ENCODE results near the gene ASTN2.
"Not testable (repeated sequence)": the region's sequence is repeated elsewhere in the genome, so short reads cannot be mapped to it uniquely, and the experiment has no call there.

ASTN2 gene

DNA sequence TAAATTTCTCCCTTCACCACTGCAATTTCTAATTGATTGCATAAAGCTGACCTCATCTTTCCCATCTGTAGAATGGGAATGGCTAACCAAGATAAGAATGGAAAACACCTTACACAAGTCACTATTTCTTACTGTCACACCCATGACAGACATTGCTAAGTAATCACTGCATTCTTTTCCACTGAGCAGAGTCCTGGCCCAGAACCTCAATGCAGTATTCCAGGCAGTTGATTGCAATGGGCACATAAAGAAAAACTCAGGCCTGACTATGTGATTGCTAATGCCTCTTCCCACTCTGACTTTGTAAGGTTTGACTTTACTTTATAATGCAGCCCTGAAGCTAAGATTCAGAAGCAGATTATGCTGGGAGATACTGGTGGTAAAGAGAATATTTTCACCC is 698.4 kb downstream of the ASTN2 start:
- no peak for DNase-seq

DNA sequence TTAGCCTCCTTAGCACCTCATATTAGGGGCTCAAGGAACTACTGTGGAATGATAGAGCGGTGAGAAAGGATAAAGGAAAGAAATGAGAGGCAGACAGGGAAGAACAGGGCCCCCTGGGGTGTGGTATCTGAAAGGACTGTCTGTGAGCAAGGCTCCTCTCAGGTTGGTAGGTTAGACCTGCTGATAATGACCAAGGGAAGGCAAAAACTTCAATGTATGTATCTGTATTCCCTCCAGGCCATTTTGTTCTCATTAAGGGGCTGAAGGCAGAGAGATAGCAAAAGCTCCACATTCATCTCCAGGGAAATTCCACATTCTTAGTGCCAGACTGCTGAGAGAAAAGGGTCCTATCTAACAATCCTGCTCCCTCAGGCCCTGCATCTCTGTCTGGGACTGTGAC is 699.1 kb downstream of the ASTN2 start:
- no peak for DNase-seq

DNA sequence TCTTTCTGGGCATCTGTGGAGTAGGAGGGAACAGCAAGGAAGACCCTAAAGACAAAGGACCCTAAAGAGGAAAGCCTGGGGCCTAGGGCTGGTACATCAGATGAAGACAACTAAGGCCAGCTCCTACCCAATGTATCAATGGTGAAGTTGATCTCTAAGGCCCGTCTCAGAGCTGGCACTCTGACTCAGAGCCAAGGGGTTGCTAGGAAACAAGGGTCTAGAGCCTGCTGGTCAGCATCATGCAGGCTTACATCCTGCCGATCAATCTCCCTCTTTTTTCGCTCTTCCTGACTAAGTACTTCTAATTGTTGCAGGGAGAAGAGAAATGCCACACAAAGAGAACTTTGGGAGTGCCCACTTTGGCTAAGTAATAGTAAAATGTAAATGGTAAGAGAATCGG is 701.6 kb downstream of the ASTN2 start:
- peak in 3 of 56 donors; percentile 1 to 8 (median 1) for DNase-seq

DNA sequence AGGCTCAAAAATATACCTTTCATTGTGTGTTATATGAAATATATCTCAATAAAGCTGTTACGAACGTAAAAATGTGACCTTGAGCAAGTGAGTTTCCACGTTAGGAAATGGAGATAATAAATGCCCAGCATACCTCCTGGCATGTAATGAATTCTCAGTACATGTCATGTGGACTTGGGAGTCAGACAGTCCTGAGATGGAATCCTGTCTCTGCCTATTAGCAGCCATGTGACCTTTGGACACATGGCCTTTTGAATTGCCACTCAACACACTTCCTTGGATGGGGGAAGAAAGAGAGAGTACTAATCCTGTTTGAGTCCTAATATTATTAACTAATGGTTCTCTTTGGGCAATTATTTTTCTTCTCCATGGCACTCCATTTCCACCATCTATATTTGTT is 702.1 kb downstream of the ASTN2 start:
- no peak for DNase-seq

DNA sequence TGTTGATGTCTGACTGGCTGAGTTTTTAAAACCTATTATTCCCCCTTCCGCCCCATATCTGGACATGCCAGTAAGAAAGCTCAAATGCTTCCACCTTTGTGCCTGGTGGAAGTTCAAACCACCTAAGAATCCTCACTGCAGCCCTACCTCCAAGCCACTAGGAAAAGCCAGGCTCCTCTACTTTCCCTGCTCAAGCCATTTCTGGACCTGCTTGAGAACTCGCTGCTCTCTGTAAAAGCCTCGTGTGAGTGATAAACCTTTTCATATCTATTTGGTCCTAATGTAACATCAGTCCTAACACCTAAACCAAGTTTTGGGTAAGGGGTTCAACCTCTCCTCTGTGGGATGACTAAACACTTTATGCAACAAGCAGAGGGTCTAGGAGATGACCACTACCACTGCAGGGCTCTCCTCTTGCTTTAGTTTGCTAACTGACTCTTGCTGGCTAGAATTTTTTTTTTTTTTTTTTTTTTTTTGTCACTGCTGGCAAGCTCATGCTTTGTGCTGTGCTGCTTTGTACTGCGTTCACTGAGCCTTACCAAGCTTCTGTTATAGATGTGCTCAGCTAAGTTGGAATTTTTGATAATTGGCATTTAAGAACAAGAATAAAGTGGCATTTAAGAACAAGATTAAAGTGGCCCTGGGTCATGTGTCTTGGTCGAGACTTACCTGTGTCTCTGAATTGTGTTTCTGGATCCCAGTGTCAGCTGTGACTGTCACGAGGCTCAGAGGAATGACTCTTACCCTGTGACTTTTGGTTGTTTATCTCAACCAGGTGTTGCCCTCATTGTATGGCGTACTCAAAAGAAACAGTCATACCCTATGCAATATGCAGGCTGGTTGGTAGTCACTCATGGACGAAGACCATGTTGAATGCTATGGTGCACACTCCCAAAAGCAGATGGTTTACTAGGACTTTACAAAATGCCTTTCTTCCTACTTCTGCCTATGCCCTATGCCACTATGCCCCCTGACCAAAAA is 708.3 kb downstream of the ASTN2 start:
- no peak for DNase-seq

DNA sequence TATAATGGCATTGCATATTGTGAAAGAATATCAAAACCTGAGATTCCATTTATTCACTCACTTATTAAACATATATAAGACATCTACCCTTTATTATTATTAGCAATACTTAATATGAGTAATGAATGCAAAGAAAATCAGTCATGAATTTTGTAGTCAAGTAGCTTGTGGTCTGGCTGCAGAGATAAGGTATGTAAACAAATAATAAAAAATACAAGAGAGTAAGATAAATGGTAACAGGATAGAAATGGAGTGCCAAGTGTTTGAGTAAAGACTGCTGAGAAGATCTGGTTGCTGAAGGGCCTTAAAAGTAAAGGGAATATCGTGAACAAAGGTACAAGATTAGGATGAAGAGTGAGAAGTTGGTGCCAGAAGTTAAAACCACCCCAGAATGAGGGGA is 709.3 kb downstream of the ASTN2 start:
- DNase-seq = no peak

DNA sequence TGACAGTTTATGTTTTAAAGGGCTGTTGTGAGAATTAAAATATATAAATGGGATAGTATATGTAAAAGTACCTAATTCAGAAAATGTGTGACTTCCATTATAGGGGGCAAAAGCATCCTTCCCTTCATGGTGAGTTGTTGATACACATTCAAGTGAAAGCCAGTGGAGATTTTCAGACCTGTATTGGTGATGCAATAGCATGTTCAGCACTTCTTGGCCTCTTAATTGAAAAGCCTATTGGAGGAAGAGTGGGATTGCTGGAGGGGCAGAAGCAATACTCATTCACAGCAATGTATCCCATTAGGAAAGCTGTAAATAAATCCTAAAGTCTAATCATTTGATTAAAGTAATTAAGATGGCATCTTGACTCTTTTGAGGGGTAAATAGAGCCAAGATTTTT is 710.4 kb downstream of the ASTN2 start:
- no peak for DNase-seq

DNA sequence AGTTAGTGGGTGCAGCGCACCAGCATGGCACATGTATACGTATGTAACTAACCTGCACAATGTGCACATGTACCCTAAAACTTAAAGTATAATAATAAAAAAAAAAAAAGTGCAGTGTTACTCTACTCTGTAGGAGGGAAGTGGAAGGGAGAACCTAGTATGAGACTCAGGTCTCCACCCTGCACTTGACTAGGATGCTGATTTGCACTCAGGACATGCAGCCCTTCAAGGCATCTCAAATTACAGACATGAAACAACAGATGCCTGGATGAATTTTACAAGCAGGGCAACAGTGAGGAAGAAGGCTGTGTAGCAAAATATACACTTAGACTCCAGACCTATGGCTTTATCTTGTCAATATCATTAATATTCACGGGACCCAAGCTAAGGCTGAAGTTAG is 711.2 kb downstream of the ASTN2 start:
- no peak for DNase-seq

DNA sequence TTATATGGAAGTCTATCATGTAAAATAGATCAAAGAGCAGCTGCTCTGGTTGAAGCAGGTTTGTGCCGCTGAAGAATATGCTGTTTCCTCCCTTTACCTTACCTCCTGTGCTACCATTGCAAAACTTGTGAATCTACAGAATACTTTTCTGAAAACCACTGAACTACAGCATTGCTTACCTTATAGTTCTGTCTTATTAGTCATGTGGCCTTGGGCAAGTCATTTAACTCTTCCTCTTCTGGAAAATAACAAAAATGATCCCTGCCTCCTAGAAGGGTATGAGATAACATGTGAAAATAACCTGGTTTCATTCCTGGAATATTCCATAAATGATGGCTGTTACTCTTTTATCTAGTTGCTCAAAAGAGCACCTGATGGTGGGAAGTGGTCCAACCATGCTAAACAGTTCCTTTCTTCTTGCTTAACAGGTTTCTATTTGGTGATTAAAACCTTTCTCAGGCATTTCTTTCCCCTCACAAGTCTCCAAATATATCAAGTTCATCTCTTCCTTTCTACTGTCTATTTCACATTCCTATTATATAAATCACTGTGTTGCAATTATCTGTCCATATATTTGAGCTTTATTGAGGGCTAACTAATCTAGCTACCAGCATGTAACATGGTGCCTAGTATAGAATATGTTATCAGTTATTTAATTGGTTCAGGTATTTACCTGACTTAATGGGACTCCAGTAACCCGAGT is 712.8 kb downstream of the ASTN2 start:
- DNase-seq = no peak

DNA sequence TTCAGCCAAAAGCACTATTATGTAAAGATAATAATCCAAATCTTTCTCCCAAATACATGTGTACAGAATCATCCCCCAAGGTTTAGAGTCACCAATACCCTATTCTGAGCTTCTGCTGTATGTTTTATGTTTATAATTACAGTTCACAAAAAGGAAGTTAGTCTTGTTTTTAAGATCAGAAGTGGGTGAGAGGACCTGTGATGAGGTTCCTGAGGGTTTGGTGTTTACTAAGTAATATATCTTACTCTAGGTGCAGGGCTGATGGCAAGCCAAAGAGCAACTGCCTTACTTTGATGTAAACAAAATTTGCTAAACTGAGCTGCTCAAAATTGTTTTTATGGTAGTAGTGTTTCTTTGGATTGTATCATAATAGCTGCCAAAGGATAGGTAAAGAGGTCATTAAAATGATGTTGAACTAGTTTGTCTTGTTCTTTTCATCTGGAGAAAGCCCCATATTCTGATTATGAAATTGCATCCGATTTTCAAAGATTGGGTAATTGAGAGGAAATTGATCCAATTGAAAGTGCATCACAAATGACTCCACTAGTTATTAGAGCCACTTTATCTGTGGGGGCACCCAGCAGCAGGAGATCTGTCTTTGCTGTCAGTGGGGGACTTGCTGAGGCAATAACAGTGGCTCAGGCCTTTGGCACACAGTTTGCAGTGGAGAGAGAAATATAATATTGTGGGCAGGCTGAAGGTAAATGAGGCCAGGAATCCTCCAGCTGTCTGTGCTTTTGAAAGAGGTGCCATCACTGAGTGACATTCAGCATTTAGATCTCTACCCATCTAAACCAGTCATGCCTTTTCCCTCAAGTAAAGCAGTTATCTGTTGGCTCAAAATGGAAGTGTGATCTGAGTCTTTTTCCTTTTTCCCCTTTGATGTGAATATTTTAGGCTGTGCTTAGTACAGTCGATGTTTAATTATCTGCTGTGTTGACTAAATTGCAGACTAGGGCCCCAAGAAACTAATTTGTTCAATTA is 713.7 kb downstream of the ASTN2 start:
- no peak for DNase-seq

DNA sequence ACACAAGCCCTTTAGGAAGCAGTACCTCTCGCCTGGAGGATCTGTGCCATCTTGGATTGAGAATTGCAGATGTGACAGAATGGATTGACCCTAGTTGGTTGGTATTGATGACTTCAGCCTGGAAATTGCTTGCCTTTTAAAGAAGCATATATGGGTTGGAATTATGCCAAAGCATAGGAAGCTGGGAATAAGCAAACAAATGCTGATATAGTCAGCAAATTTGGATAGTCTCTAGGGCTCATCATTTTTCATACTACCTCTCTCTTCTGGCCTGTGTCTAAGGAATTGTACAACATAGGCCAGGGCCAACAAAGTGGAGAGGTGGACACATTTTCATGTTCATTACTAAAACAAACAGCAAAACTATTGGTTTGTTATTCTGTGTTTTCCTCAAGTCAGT is 714.6 kb downstream of the ASTN2 start:
- DNase-seq = no peak

DNA sequence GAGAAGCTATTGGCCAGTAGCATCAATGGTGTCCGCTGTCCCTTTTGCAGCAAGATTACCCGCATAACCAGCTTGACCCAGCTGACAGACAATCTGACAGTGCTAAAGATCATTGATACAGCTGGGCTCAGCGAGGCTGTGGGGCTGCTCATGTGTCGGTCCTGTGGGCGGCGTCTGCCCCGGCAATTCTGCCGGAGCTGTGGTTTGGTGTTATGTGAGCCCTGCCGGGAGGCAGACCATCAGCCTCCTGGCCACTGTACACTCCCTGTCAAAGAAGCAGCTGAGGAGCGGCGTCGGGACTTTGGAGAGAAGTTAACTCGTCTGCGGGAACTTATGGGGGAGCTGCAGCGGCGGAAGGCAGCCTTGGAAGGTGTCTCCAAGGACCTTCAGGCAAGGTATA is 717.0 kb downstream of the ASTN2 start:
- peak in 8 of 56 donors; percentile 2 to 21 (median 4) for DNase-seq

DNA sequence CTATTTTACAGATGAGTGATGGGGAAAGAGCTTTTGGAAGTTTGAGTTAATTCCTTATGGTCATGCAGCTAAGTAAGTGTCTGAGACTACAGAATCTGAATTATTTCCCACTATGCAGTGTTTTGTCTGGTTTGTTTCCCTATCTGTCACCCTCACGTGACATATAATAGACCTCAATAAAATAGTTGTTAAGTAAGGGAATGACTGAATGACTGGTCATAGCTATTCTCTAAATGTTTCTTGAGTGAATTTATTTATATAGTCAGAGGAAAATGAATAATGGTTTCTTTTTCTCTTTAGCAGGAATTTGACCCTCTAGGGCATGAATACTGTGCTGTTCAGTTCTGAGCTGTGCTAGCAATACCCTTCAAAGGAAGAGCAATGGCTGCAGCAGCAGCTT is 717.5 kb downstream of the ASTN2 start:
- DNase-seq = no peak

DNA sequence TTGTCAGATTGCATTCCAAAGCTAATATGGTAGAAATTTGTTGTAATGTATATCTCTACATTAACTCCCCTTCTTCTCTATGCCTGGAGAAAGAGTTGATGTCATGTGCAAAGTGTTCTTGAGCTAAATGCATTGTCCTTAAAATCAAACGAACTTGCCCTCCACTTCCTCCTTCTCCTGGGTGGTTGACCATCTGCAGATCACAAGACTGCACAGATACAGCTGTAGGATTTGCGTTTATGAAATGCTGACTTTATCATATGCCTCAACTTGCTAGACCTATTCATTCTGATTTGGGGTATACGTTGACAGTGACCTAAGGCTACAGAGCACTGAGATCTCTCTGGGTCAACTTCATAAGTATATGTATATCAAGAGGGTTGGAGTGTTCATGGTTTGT is 719.4 kb downstream of the ASTN2 start:
- DNase-seq = no peak

DNA sequence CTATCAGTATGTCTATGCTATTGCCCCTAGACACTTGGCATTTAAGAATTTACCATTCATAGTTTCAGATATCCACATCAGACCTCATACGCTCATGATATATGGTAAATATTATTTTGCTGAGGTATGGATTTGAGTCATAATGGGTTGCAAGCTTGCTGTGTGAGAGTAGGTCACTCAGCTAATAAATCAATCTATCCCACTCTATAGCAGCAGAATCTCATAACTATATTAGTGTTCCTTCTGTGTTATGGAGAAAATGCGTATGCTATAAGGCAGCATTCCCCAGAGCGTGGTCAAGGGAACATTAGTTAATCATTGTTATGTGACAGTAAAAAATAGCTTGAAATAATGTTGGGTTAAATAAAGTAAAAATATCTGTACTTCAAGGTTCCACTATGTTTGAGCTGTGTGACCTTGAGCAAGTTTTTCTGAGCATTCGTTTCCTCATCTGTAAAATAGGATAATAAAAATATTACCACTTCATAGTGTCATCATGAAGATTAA is 720.0 kb downstream of the ASTN2 start:
- no peak for DNase-seq

DNA sequence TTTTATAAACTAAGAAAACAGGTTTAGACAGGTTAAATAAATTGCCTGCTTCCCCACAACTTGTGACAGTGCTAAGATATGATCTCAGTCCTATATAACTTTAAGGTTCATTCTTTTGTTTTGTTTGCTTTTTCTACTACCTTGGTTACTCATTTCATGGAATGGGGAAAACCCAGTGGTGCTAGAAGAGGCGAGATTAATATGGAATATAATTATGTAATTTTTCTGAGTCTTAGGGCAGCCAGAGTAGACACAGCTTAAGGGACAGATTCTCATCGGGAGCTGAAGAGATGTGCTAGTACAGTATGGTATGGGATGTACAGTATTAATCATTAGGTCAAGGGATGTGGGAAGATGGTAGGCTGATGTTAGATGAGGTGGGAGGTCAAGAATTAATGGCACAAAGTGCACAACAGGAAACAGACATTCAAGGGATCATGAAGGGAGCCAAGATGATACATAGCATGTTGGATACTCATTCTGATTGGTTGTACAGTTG is 721.6 kb downstream of the ASTN2 start:
- DNase-seq = no peak

DNA sequence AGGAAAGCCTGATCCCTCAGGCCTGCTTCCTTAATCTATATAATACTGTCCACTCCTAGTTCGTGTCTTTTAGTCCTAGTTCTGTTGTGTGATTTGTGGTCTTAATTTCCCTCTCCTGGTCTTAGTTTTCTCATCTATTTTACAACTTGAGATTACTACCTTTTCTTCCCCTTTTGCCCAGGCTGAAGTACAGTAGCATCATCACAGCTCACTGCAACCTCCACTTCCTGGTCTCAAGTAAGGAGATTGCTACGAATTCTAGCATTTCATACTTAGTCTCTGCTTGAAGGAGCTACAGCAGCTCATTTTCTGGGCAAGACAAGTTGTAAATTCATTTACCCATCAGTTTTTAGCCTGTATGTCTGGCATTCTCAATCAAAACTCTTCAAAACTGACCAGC is 722.2 kb downstream of the ASTN2 start:
- no peak for DNase-seq

DNA sequence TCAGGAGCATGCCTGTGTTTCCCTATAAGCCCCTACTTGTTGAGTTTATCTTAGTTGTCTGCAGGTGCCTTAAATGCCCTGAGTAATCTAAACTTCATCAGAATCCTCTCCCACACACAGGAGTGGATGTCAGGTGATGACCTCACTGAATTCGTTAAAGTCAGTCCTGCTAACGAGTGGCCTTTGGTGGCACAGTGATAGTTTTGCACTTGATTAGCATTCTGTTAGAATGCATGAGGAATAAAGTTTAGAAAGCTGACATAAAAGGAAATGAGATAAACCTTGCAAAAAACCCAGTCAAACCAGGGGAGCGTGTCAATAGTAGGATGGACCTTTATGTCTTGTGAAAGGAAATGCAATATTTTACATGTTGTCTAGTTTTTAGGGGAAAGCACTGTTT is 723.2 kb downstream of the ASTN2 start:
- no peak for DNase-seq

DNA sequence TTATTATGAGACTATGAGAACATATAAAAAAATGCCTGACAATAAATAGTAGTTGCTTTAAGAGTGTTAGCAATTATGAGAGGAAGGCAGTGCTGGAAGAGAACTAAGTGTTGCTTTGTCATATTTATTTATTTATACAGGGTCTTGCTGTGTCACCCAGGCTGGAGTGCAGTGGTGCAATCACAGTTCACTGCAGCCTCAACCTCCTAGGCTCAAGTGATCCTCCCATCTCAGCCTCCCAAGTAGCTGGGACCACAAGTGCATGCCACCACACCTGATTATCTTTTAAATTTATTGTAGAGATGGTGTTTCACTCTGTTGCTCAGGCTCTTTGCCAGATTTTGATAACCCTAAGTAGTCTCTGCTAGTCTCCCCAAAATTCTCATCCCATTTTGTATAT is 724.1 kb downstream of the ASTN2 start:
- DNase-seq = not testable (repeated sequence)

DNA sequence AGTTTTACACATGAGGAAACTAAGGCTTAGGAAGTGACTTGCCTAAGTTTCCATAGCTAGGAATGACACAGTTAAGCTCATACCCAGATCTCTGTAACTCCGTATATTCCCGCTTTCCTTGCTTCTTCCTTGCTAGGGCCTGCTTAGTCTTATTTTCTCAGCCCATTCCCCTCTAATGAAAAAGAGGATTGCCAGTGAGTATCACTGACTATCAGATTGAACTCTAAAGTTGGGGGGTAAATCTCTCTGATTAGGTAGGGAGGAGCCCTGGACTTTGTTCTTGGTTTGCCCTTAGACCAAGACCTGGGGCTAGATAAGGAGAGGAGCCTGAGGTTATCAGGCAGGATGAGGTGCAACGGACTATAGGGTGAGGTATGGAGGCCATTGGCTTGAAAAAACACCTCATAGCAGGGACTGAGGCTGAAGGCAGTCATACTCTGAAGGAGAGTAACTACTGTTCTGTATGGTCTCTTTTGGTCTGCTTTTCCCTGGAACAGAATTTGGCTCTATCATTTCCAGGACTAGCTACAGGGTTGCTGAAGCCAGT is 725.3 kb downstream of the ASTN2 start:
- no peak for DNase-seq
